GM12801 (cell line): ENCODE measurements around the gene USF2.

Experiments
- CTCF ChIP-seq: IDR thresholded peaks from one replicate; pipeline ENCODE4 v1.5.1; 2011; ENCODE audit warnings: control low read depth; ENCODE audit not compliant: insufficient read length; ENCODE audit errors: extremely low read depth

The USF2 gene

GRCh38 chr19:35249146-35249847 lies 19.5 kb upstream of the USF2 start:
- TF ChIP-seq CTCF = no peak

- no peak for TF ChIP-seq CTCF
Measured at GRCh38 chr19:35249848-35250711, 18.7 kb upstream of the USF2 start.

- TF ChIP-seq CTCF = no peak
Measured at GRCh38 chr19:35251456-35251855, 17.3 kb upstream of the USF2 start.

GRCh38 chr19:35253316-35254286 lies 15.2 kb upstream of the USF2 start:
- no peak for TF ChIP-seq CTCF

GRCh38 chr19:35254341-35255297 lies 14.1 kb upstream of the USF2 start:
- TF ChIP-seq CTCF = no peak

- no peak for TF ChIP-seq CTCF
Measured at GRCh38 chr19:35256566-35256965, 12.2 kb upstream of the USF2 start.
